Small intestine (tissue), 7 donors: ENCODE measurements around the gene ZSCAN20. TPM values are rescaled to one million over a fixed set of nuclear protein-coding genes. Genes with fewer than 3 reads are reported as not detected.

Experiments used
- DNase-seq, 2 donors: peaks; one replicate each; pipeline versions ENCODE4 v3.0.0 to v3.0.0-alpha.2; 2013
- FAIRE-seq: peaks from 2 replicates; lab custom pipeline; 2012; peaks lifted over from hg19 to GRCh38; lab: Jason Lieb, UNC
- H3K27ac ChIP-seq, 3 donors: one replicate each; pipeline ENCODE4 v1.5.1; 2013; ENCODE audit warnings: low read length in 2 of 3, mild to moderate bottlenecking in 2 of 3, control low read depth in 1 of 3, inconsistent platforms in 1 of 3, low read depth in 1 of 3, moderate library complexity in 1 of 3
- H3K27me3 ChIP-seq, 3 donors: one replicate each; pipeline ENCODE4 v1.6.1; 2013; ENCODE audit warnings: low read length in 3 of 3, inconsistent platforms in 1 of 3; ENCODE audit not compliant: control insufficient read depth in 3 of 3, insufficient read depth in 3 of 3
- H3K36me3 ChIP-seq, 3 donors: one replicate each; pipeline ENCODE4 v1.6.1; 2013; ENCODE audit warnings: low read length in 3 of 3, inconsistent platforms in 1 of 3, low read depth in 1 of 3, mild to moderate bottlenecking in 1 of 3, moderate library complexity in 1 of 3; ENCODE audit not compliant: control insufficient read depth in 3 of 3, insufficient read depth in 2 of 3
- H3K4me1 ChIP-seq, 3 donors: one replicate each; pipeline ENCODE4 v1.6.1; 2013; ENCODE audit warnings: low read length in 2 of 3, inconsistent platforms in 1 of 3, low read depth in 1 of 3, mild to moderate bottlenecking in 1 of 3, moderate library complexity in 1 of 3; ENCODE audit not compliant: control insufficient read depth in 3 of 3, insufficient read depth in 2 of 3
- H3K4me3 ChIP-seq, 3 donors: one replicate each; pipeline ENCODE4 v1.5.1; 2013; ENCODE audit warnings: low read length in 3 of 3, control low read depth in 1 of 3, inconsistent platforms in 1 of 3, low read depth in 1 of 3, mild to moderate bottlenecking in 1 of 3, moderate library complexity in 1 of 3
- H3K9me3 ChIP-seq, 2 donors: one replicate each; pipeline ENCODE4 v1.6.1; 2013; ENCODE audit warnings: low read depth in 1 of 2, low read length in 1 of 2; ENCODE audit not compliant: control insufficient read depth in 2 of 2, insufficient read depth in 1 of 2
- WGBS, 3 donors: extraction: QIAGEN DNeasy Blood & Tissue Kit; methylation state at CpG; one replicate each; pipeline ENCODE4 v1.1.7; 2013; 5-methylcytosine and 5-hydroxymethylcytosine counted together
- polyA plus RNA-seq, 4 donors: library from polyadenylated mRNA; stranded (reverse) in 3 of 4; unstranded in 1 of 4; fragments of 200-250 nt in 3 of 4; fragments of 120-200 nt in 1 of 4; gene quantifications; one replicate each; pipeline versions ENCODE4 v1.2.1 to v1.2.3, GENCODE V29; 2013
- donor health status: healthy with polysubstance abuse.
- donor health status: control.
- donor health status: control.
- donor health status: Bipolar disorder and iron deficiency.
- donor health status: healthy.

ZSCAN20 gene
- polyA plus RNA-seq, 4 donors = 1.6 to 3.1 (median 2.0) TPM

- Histone ChIP-seq H3K9me3 (peaks cover 0 to 7% of the 10 kb centered on the region in 2 donors), H3K27ac (no peak overlapping the region), H3K4me3 (no peak overlapping the region), H3K27me3 (no peaks in the 10 kb centered on the region), H3K36me3 (no peaks in the 10 kb centered on the region), H3K4me1 (no peaks in the 10 kb centered on the region)
- FAIRE-seq (no peak), DNase-seq (no peak)
- WGBS, 3 donors = 60 to 65% (median 62%) methylated on average over 6 of the region's 6 CpGs
These were observed 31.2 kb upstream of the ZSCAN20 start for GRCh38 chr1:33441088-33441745.

- Histone ChIP-seq H3K4me1 (no peaks in the 10 kb centered on the region), H3K4me3 (no peak overlapping the region), H3K27me3 (no peaks in the 10 kb centered on the region), H3K9me3 (peaks cover 0 to 7% of the 10 kb centered on the region in 2 donors), H3K27ac (no peak overlapping the region), H3K36me3 (no peaks in the 10 kb centered on the region)
- WGBS, 3 donors = 71 to 94% (median 81%) methylated on average over 1 of the region's 1 CpG
- no peak for FAIRE-seq
- no peak for DNase-seq
These were observed 30.3 kb upstream of the ZSCAN20 start for GRCh38 chr1:33442141-33442540.

GRCh38 chr1:33443080-33443704 lies 29.3 kb upstream of the ZSCAN20 start:
- WGBS, 3 donors = 41 to 58% (median 52%) methylated on average over 4 of the region's 4 CpGs
- no peaks in the 10 kb centered on the region for H3K4me1 ChIP-seq
- DNase-seq (no peak), FAIRE-seq (no peak)
- no peak overlapping the region for H3K27ac ChIP-seq
- H3K9me3 ChIP-seq = peaks cover 0 to 7% of the 10 kb centered on the region in 2 donors
- H3K36me3 ChIP-seq = no peaks in the 10 kb centered on the region
- H3K27me3 ChIP-seq = no peaks in the 10 kb centered on the region
- H3K4me3 ChIP-seq = no peak overlapping the region

GRCh38 chr1:33443705-33444180 lies 28.7 kb upstream of the ZSCAN20 start:
- Histone ChIP-seq H3K27me3 (no peaks in the 10 kb centered on the region), H3K4me3 (no peak overlapping the region), H3K4me1 (no peaks in the 10 kb centered on the region), H3K9me3 (peaks cover 0 to 7% of the 10 kb centered on the region in 2 donors), H3K36me3 (no peaks in the 10 kb centered on the region), H3K27ac (no peak overlapping the region)
- DNase-seq (peak in 1 of 2 donors; percentile 45), FAIRE-seq (no peak)
- WGBS, 3 donors = 40 to 58% (median 52%) methylated on average over 6 of the region's 6 CpGs

- Histone ChIP-seq H3K4me1 (no peaks in the 10 kb centered on the region), H3K27me3 (no peaks in the 10 kb centered on the region), H3K9me3 (peaks cover 0 to 7% of the 10 kb centered on the region in 2 donors), H3K27ac (no peak overlapping the region), H3K36me3 (no peaks in the 10 kb centered on the region), H3K4me3 (no peak overlapping the region)
- WGBS, 3 donors = 77 to 88% (median 81%) methylated on average over 6 of the region's 6 CpGs
- DNase-seq = no peak
- FAIRE-seq = no peak
These were observed 27.3 kb upstream of the ZSCAN20 start for GRCh38 chr1:33445108-33445507.

- Histone ChIP-seq H3K4me1 (no peaks in the 10 kb centered on the region), H3K27ac (no peak overlapping the region), H3K27me3 (no peaks in the 10 kb centered on the region), H3K36me3 (no peaks in the 10 kb centered on the region), H3K9me3 (no peaks in the 10 kb centered on the region), H3K4me3 (no peak overlapping the region)
- 80 to 91% (median 86%) methylated on average over 3 of the region's 3 CpGs for WGBS, 3 donors
- DNase-seq (no peak), FAIRE-seq (no peak)
These were observed 25.9 kb upstream of the ZSCAN20 start for GRCh38 chr1:33446590-33446989.

- FAIRE-seq (no peak), DNase-seq (no peak)
- Histone ChIP-seq H3K9me3 (peaks cover 0 to 3% of the 10 kb centered on the region in 2 donors), H3K36me3 (no peaks in the 10 kb centered on the region), H3K4me1 (no peaks in the 10 kb centered on the region), H3K27me3 (no peaks in the 10 kb centered on the region), H3K4me3 (no peak overlapping the region), H3K27ac (no peak overlapping the region)
- WGBS, 3 donors = 91 to 95% (median 91%) methylated on average over 8 of the region's 8 CpGs
These were observed 17.7 kb upstream of the ZSCAN20 start for GRCh38 chr1:33454646-33455282.

GRCh38 chr1:33455539-33456501 lies 16.6 kb upstream of the ZSCAN20 start:
- Histone ChIP-seq H3K36me3 (no peaks in the 10 kb centered on the region), H3K4me3 (no peak overlapping the region), H3K9me3 (peaks cover 0 to 3% of the 10 kb centered on the region in 2 donors), H3K27me3 (no peaks in the 10 kb centered on the region), H3K27ac (no peak overlapping the region), H3K4me1 (no peaks in the 10 kb centered on the region)
- DNase-seq (peak; percentile 51 to 67), FAIRE-seq (no peak)
- 45 to 47% (median 46%) methylated on average over 8 of the region's 8 CpGs for WGBS, 3 donors
